HG03558 (cell line): ENCODE results near the gene TCEAL1.
"Not testable (repeated sequence)": the region's sequence is repeated elsewhere in the genome, so short reads cannot be mapped to it uniquely, and the experiment has no call there.

ENCODE experiments used
- ATAC-seq: cut with Tn5 transposase; IDR thresholded peaks from one replicate; pipeline ENCODE4 v1.9.1; 2021; ENCODE audit warnings: moderate number of reproducible peaks; ENCODE audit not compliant: unreplicated experiment; ENCODE audit errors: extremely low read depth

Gene TCEAL1

DNA sequence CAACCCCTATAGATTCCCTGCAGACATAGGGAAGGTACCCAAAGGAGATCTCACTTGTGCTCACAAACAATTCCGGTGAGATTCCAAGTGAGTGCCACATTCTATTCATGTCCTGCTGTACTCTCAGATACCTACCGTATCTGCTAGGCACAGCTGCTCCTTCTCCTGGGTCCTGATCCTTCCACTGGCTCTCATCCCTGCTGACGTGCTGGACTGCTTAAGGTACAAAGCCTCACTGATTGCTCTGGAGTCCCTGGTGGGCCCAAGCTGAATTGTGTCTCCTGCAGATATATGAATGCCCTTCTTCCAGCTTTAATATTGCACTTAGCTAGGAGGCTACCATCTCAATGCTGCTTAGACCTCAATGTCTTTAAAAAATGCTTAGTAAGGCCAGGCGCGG is 2.4 kb downstream of the TCEAL1 start:
- ATAC-seq: no peak

DNA sequence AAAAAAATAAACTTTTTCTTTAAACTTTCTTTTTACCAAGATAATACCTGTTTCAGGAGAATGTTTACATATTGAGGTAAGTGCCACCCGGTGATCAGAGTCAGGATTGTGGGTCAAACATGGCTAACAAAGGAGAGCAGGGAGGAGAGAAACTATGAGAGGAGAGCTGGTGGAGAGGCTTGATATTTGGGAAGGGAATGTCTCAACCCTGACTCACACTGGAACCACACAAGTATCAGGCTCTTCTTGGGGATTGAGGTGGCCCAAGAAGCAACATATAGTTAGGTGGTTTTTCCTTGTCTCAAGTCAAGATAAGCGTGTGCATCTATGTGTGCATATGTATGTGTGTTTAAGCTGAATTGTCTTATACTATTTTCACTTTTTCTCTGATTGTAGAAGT is 6.7 kb downstream of the TCEAL1 start:
- ATAC-seq: no peak

GRCh38 chrX:103637604-103638338 is 9.0 kb downstream of the TCEAL1 start:
- ATAC-seq: no peak

DNA sequence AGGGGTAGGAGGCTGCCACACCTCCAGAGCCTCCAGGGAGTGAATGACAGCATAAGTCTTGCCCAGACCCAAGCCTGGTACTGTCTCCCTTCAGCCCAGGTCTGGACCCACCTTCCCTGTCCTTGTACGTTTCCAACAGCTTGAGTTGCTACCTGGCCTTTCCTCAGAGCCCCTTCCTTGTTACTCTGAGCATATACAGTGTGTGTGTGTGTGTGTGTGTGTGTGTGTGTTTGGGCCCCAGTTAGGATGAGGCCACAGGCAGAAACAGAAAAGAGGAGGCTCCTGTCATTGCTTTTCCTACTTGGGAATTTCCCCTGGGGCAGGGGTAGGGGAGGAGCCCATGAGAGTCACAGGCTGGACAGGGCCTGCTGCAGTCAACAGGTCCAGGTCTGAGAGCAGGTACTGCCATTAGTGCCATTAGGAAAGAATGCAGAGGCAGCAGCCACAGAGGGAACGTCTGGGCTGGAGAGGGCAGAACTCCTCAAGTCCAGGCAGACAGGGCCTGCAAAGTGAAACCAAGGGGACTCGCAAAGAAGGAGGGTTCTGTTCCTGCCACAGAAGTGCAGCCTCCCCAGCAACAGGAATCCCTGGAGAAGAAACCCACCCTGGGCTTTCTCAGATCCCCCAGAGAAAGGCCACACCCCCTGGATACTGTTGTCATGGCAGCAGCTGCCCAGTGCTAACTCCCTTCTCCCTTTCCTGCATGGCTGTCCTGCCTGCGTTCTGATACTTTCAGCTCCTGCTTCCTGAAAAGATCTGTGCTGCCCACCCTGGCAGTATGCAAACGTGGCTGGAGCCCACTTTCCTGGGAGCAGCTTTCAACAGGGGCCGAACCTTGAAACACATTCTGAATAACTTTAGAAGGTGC is 9.9 kb downstream of the TCEAL1 start:
- not testable (repeated sequence) for ATAC-seq

DNA sequence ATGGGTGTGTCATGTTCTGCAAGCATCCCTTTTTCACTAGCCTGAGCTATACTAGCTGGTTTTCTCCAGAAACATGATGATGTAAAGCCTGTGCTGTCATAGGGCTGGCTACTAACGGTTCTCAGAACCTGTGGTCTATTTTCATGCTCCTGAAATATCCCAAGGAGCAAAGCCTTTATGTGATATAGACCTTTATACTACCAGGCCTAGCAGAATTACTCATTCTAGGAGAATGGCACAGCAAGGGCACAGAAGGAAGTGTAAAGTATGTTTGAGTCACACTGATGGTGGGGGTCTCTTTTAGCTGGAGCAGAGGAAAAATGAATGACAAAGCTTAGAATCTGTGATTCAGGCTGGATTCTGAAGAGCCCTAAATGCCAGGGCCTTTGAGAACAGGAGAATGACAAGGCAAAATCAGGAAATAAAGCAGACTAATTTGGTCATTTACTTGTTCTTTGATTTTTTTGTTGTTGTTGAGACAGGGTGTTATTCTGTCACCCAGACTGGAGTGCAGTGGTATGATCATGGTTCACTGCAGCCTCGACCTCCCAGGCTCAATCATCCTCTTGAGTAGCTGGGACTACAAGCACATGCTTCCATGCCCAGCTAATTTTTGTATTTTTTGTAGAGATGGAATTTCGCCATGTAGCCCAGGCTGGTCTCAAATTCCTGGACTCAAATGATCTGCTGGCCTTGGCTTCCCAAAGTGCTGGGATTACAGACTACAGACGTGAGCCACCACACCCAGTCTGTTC is 11.8 kb downstream of the TCEAL1 start:
- ATAC-seq: no peak

DNA sequence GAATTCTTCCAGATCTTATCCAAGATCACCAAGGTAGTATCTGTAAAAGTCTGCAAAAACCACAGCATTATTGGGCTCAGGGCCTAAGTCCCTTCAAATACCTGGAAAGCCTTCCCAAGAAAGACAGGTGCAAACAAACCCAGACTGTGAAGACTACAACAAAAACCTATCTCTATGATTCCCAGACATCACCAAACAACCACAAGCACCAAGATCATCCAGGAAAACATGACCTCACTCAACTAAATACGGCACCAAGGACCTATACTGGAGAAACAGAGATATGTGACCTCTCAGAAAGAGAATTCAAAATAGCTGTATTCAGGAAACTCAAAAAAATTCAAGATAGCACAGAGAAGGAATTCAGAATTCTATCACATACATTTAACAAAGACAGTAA is 15.3 kb downstream of the TCEAL1 start:
- no peak for ATAC-seq

GRCh38 chrX:103647630-103648029 is 18.9 kb downstream of the TCEAL1 start:
- no peak for ATAC-seq

- ATAC-seq: no peak
Measured at GRCh38 chrX:103651151-103651773, 22.5 kb downstream of the TCEAL1 start.

- ATAC-seq: not testable (repeated sequence)
Measured at GRCh38 chrX:103655230-103656000, 26.6 kb downstream of the TCEAL1 start.

GRCh38 chrX:103656617-103657016 is 27.8 kb downstream of the TCEAL1 start:
- ATAC-seq: no peak

DNA sequence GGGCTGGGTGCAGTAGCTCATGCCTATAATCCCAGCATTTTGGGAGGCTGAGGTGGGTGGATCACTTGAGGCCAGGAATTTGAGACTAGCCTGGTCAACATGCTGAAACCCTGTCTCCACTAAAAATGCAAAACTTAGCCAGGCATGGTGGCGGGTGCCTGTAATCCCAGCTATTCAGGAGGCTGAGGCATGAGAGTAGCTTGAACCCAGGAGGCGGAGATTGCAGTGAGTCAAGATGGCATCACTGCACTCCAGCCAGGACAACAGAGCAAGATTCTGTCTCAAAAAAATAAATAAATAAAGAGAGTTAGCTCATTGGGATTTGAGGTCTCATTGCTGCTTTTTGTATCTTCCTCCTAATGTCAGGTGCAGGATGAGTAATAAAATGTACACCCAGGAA is 28.3 kb downstream of the TCEAL1 start:
- not testable (repeated sequence) for ATAC-seq

DNA sequence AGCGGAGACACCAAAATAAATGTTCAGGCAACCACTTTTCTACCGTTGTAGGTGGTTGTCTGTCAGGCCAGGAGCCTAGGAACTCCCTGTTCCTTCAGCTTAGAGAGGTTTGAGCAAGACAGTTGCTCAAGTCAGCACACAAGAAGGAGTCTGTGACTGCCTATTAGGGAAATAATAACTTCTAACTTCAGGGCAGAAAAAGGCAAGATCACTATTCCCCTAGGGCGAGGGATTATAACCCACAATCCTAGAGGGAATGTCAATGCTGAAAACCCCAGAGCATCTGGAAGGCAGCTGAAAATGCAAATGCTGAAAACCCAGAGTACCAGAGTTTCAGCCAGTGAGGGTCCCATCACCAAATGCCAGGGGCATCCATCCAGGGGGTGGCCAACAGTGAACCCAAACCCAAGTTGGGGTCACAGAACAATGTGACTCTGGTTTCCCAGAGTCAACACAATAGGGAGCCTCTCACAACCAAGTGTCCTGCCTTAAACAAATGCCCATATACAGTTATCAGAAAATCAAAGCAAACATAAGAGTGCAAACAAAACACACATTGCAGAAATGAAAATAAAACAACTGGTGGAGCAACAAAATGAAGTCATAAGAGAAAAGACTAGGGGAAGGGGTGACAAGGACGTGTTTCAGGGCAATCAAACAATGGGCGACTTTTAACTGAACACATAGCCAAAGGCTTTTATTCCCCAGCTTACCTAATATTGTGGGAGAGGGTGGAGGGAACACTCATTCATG is 30.1 kb downstream of the TCEAL1 start:
- ATAC-seq: no peak

DNA sequence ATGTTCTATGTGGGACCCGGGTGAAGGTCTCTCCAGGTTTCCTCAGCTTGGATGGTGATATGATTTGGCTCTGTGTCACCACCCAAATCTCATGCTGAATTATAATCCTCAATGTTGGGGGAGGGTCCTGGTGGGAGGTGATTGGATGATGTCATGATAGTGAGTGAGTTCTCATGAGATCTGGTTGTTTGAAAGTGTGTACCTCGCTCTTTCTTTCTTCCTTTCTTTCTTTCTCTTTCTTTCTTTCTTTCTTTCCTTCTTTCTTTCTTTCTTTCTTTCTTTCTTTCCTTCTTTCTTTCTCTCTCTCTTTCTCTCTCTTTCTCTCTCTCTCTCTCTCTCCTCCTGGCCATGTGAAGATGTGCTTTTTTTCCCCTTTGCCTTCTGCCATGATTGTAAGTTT is 30.7 kb downstream of the TCEAL1 start:
- ATAC-seq: not testable (repeated sequence)

DNA sequence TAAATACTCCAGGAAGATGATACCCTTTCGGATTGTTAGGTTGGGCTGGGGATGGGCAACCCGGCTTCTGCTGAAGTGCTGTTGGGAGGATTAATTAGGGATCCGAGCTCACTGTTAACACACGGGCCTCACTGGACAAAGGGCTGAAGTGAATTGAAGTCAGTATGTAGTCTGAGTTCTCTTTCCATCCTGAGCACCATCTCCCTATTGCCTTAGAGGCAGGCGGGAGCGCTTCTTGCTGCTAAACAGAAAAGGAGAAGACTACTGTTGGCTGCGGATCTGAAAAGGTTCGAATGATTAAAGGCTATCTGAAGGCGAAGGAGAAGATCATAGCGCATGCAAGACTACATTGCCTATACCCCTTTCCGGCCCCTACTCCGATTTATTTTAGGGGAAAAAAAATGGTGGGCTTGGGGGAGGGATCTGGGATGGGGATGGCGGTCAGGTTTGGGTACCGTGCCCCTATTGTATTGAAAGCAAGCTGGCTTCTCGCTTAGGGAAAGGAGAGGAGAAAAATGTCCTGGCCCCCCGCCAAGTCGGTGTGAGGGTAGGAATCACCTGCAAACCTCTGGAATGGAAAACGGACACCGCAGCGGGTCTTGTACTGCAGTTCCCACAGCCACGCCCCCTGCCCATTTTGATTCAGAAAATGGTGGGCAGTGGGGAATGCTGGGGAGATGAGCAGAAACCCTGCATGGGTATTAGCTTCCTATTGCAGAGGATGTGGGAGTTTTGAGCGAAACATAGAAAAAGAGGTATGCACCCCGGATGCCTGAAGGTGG is 35.4 kb downstream of the TCEAL1 start:
- no peak for ATAC-seq

- ATAC-seq: no peak
Measured at GRCh38 chrX:103666202-103667107, 37.7 kb downstream of the TCEAL1 start.

- ATAC-seq: no peak
Measured at GRCh38 chrX:103669745-103670144, 41.0 kb downstream of the TCEAL1 start.
